CD4-positive, alpha-beta T cell treated with Interleukin-17A for 1 hour (primary cell): ENCODE results near the gene COA7.
"Not testable (repeated sequence)": the region's sequence is repeated elsewhere in the genome, so short reads cannot be mapped to it uniquely, and the experiment has no call there.

Experiments
- DNase-seq: peaks from one replicate; pipeline ENCODE4 v3.0.0-alpha.2; 2020

The COA7 gene

GRCh38 chr1:52702886-52703787, 5.0 kb upstream of the COA7 start:
- DNase-seq, result peak; percentile 91

- no peak for DNase-seq
Measured at GRCh38 chr1:52695627-52696026, 2.5 kb downstream of the COA7 start.

- DNase-seq, result no peak
Measured at GRCh38 chr1:52693843-52694242, 4.3 kb downstream of the COA7 start.

- DNase-seq, result not testable (repeated sequence)
Measured at GRCh38 chr1:52693351-52693750, 4.8 kb downstream of the COA7 start.

- no peak for DNase-seq
Measured at GRCh38 chr1:52692697-52693096, 5.5 kb downstream of the COA7 start.

GRCh38 chr1:52691821-52692220, 6.3 kb downstream of the COA7 start:
- no peak for DNase-seq

DNA sequence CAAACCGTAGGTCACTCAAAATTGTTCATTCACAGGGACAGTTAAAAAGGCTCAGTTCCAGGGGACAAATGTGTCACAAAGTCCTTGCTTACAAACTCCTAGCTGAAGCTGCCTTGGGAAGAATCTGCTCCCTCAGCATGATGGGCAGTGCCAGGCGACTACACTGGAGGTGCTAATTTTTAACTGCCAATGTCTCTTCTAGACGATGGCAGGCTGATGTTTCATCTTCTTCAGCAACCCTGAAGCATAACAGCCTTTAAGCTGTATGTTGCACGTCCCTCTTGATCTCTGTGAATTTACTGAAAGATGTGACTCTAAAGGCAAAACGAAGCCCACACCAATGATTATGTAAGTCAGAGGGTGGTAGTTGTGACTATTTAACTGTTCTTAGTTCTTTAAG, 11.3 kb downstream of the COA7 start:
- no peak for DNase-seq

DNA sequence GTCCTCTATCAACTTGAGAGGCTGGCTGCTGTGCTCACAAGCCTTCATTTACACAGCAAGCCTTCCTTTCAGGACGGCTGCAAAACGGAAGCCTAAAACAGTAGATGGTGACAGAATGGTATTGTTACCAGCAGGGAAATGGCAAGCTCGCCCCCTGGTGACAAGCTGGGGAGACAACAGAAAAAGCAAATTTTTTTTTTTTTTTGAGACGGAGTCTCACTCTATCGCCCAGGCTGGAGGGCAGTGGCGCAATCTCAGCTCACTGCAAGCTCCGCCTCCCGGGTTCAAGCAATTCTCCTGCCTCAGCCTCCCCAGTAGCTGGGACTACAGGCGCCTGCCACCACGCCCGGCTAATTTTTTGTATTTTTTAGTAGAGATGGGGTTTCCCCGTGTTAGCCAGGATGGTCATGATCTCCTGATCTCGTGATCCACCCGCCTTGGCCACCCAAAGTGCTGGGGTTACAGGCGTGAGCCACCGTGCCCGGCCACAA, 11.8 kb downstream of the COA7 start:
- peak; percentile 85 for DNase-seq

DNA sequence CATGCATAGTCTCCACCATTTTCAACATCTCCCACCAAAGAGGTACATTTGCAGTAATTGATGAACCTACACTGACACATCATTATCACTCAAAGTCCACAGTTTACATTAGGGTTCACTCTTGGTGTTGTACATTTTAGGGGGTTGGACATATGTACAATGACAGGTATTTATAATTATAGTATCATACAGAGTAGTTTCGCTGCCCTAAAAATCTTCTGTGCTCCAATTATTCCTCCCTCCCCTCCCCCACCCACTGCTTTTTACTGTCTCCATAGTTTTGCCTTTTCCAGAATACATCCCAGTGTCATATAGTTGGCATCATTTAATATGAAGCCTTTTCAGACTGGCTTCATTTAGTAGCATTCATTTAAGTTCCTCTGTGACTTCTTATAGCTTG, 13.6 kb downstream of the COA7 start:
- no peak for DNase-seq

GRCh38 chr1:52683367-52683940, 14.7 kb downstream of the COA7 start:
- DNase-seq, result no peak

DNA sequence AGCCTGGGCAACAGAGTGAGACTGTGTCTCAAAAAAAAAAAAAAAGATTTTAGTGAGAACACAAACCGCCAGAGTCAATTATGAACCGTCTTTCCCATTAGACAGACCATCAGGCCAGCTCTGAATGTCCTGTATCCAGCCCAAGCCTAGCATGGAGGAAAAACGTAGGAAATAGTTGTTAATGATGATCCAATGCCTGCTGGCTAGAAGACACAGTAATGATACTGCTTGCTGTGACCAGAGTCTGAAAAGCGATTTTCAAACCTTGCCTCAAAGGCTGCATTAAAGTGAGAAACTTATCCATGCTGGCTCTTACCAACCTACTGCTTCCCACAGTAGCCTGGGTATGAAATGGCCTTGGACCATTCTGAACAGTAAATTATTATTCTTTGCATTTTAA, 17.0 kb downstream of the COA7 start:
- no peak for DNase-seq

- DNase-seq, result no peak
Measured at GRCh38 chr1:52680353-52680752, 17.8 kb downstream of the COA7 start.

DNA sequence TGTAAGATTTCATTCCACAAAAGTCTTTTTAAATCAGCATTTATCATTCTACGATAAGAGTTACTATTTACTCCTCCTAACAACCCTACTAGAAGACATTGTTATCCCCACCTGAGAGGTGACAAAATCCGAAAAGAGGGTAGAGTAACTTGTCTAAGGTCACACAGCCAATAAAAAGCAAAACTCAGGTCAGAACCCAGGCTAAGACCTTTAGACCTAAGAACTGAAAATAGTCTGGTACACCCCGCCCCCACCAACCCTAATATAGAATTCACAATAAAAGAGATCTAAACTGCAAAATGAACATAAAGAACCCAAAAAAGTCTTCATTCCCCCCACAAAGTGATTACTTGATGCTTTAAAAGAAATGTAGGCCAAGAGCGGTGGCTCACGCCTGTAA, 18.6 kb downstream of the COA7 start:
- DNase-seq, result no peak

DNA sequence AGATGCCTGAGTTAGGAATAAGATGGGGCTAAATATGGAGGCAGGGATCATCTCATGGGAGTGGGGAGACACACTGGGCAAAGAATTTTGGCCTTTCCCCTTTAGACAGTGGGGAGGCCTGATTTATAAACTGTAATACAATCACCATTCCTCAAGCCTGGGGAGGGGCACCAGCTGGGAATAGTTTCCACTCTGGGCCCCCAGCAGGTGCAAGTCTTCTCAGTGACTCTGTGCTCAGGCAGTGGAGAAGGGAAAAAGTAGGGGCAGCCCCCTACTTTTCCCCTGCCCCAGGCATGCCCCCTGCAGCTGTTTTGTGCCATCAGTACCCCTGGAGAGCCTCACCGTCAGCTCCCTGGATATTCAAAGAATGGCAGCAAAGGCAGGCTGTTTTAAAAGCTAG, 19.1 kb downstream of the COA7 start:
- no peak for DNase-seq

DNA sequence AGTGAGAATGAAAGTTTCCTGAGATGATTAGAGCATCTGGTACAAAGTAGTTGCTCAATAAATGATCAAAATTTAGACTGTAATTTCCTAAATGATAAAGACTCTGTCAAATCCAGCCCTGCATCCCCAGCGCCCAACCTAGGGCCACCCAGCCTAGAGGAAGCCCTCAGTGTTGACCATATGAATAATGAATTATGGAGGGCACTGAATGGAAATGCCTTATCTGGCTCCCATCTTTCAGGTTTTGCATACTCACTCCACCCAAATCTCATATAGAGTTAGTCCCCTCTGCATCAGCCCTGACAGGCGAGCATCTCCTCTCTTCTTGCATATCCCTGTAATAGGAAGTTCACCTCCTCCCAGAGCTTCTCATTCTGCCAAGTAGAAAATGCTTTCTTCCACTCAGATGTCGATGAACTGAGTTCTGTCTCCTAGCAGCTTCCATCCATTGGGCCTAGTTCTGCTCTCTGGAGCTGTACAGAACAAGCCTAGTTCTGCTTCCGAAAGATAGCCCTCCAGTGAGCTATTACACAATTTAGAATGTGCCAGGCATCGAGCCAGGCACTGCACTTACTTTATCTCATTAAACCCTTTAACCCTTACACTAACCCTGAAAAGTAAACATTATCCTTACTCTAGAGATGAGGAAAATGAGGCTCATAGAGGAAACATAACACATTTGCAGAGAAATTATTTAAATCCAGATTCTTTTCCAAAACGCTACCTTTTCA, 20.9 kb downstream of the COA7 start:
- no peak for DNase-seq

GRCh38 chr1:52676249-52676903, 21.8 kb downstream of the COA7 start:
- no peak for DNase-seq

GRCh38 chr1:52674497-52675384, 23.4 kb downstream of the COA7 start:
- no peak for DNase-seq

GRCh38 chr1:52673513-52673912, 24.6 kb downstream of the COA7 start:
- DNase-seq, result no peak

GRCh38 chr1:52672946-52673345, 25.2 kb downstream of the COA7 start:
- DNase-seq, result no peak

- no peak for DNase-seq
Measured at GRCh38 chr1:52670604-52671003, 27.5 kb downstream of the COA7 start.

DNA sequence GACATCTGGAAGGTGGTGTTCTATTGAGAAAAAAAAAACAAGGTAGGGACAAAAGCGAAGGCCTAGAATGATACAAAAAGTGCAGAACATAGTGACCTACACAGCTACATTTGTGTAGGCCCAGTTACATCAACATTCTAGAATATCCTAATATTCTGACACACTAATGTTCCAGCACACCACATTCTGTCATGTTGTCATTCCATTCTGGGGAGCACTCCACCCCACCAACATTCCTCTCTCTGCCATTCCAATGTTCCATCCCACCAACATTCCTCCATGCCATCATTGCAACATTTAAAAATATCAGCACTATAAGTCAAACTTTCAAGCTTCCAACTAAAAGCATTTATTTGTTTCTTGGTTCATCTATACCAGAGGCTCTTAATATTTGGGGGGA, 28.5 kb downstream of the COA7 start:
- no peak for DNase-seq

DNA sequence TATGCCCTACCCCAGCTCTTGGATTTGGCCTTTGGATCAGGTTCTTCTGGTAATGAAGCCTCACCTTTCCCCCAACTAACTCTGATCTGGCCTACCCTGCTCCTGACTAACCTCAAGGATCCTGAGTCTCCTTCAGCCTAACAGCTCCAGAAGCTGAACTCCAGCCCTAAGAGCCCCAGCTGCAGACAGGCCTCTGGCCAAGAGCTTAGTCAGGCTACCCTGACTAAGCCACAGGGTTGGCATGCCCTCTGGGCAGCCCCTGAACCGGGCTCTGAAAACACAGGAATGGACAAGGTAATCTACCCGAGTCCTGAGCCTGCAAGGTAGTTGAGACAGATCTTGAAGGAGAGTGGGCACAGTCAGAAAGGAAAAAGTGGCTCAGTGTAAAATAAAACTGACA, 29.4 kb downstream of the COA7 start:
- no peak for DNase-seq
